WERI-Rb-1 (cell line): ENCODE measurements around the gene CCDC6.

ENCODE experiments used
- DNase-seq: peaks from one replicate; pipeline ENCODE4 v3.0.0-alpha.2; 2020
- H3K27ac ChIP-seq: fragments of 250-450 bp; sonication (Bioruptor Pico); 2 replicates; pipeline ENCODE4 v1.5.1; 2020; ENCODE audit warnings: mild to moderate bottlenecking, moderate library complexity
- H3K27me3 ChIP-seq: fragments of 250-450 bp; sonication (Bioruptor Pico); 2 replicates; pipeline ENCODE4 v1.5.1; 2021; ENCODE audit warnings: mild to moderate bottlenecking, low read depth, moderate library complexity; ENCODE audit not compliant: insufficient read depth, severe bottlenecking
- H3K36me3 ChIP-seq: fragments of 250-450 bp; sonication (Bioruptor Pico); 2 replicates; pipeline ENCODE4 v1.5.1; 2020; ENCODE audit warnings: mild to moderate bottlenecking, moderate library complexity
- H3K4me3 ChIP-seq: 2 replicates; pipeline ENCODE4 v1.5.1; 2011; ENCODE audit warnings: low read depth, mild to moderate bottlenecking, control low read depth, low read length
- H3K9me3 ChIP-seq: fragments of 250-450 bp; sonication (Bioruptor Pico); 2 replicates; pipeline ENCODE4 v1.5.1; 2021; ENCODE audit warnings: mild to moderate bottlenecking, moderate library complexity; ENCODE audit not compliant: severe bottlenecking
- TF ChIP-seq, protein P1 (sequence below): IDR thresholded peaks from 2 replicates; pipeline ENCODE4 v1.5.1; 2011; ENCODE audit warnings: low read depth, mild to moderate bottlenecking, control low read depth, inconsistent platforms, low read length

The CCDC6 gene

DNA sequence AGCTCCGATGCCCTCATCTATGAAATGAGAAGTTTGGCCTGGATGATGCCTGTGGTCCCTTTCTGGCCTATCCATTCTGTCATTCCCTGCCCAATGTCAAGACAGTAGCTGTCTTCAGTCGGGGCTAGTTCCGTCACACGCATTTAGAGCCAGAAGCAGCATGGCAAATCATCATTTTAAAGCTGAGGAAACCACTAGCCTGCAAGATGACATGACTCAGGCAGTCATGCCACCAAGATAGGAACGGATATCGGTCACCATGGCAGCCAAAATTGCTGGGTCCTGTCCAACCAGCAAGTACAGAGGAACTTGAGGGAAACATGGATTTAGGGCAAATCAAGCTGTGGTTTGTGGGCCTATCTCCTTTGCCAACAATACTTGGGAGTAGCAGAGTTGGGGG is 88.6 kb downstream of the CCDC6 start:
- Histone ChIP-seq H3K27me3 (no peaks in the 10 kb centered on the region), H3K27ac (no peak overlapping the region), H3K36me3 (peaks cover 30% of the 10 kb centered on the region), H3K9me3 (peaks cover 2% of the 10 kb centered on the region), H3K4me3 (no peak overlapping the region)
- TF ChIP-seq, protein P1, sequence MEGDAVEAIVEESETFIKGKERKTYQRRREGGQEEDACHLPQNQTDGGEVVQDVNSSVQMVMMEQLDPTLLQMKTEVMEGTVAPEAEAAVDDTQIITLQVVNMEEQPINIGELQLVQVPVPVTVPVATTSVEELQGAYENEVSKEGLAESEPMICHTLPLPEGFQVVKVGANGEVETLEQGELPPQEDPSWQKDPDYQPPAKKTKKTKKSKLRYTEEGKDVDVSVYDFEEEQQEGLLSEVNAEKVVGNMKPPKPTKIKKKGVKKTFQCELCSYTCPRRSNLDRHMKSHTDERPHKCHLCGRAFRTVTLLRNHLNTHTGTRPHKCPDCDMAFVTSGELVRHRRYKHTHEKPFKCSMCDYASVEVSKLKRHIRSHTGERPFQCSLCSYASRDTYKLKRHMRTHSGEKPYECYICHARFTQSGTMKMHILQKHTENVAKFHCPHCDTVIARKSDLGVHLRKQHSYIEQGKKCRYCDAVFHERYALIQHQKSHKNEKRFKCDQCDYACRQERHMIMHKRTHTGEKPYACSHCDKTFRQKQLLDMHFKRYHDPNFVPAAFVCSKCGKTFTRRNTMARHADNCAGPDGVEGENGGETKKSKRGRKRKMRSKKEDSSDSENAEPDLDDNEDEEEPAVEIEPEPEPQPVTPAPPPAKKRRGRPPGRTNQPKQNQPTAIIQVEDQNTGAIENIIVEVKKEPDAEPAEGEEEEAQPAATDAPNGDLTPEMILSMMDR: no peak
- DNase-seq: no peak

DNA sequence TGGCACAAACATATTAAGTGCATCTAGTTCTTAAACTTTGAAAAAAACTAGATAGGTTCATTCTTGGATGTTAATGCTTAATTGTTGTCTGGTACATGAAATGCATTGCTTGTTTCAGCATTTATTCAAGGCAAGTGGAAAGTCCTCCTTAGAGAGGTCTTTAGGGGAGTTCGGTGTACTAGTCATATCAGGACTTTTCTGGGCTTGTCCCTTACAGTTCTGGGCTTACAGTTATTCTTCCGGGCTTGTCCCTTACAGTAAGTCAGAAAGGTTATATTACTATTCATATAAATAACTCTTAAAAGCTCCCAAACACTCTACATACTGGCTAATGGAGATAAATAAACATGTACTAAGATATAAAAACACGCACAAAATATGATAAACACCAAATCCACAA is 91.5 kb downstream of the CCDC6 start:
- TF ChIP-seq, protein P1: no peak
- no peaks in the 10 kb centered on the region for H3K27me3 ChIP-seq
- no peak overlapping the region for H3K27ac ChIP-seq
- DNase-seq: no peak
- peaks cover 53% of the 10 kb centered on the region for H3K36me3 ChIP-seq
- H3K4me3 ChIP-seq: no peak overlapping the region
- peaks cover 14% of the 10 kb centered on the region for H3K9me3 ChIP-seq

DNA sequence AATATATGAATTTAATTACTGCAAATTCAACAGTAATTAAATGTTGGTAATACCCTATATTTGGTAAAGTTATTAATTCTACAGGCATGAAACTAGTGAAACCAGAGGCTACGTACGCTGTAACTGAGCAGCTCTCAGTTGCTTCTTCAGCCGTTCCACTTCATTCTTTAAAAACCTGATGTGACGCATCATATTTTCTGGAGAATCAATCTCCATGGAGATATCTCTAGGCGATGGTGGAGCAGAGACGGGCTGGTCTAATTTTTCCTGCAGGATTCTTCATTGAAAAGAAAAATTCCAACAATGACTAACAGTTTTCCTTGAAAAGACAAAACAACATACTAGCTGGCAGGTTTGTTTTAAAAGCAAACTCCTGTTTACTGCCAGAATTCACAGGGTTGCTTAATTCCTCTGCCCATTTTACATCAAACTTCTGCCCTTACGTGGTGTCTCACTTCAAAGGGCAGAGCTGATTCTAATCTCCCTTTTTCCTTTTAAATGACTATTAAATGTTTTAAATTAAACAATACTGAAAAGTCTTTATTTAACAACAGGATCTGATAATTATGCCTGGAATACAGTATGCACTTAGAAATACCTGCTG is 93.7 kb downstream of the CCDC6 start:
- peaks cover 14% of the 10 kb centered on the region for H3K9me3 ChIP-seq
- no peak overlapping the region for H3K27ac ChIP-seq
- H3K36me3 ChIP-seq: peaks cover 64% of the 10 kb centered on the region
- TF ChIP-seq, protein P1: no peak
- H3K4me3 ChIP-seq: no peak overlapping the region
- H3K27me3 ChIP-seq: no peaks in the 10 kb centered on the region
- DNase-seq: no peak

DNA sequence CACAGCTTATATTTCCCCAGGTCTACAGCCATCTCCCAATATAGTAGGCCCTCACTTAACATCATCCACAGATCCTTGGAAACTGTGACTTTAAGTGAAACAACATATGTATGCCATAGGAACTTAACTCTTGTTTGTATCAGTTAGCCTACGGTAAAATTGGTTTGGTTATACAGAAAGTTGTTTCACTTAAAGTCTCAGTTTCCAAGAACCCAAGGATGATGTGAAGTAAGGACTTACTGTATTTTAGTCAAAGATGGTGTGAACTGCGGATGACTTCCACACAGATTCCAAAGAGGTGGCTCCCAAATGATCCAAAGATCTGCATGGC is 96.7 kb downstream of the CCDC6 start:
- H3K9me3 ChIP-seq: peaks cover 14% of the 10 kb centered on the region
- TF ChIP-seq, protein P1: no peak
- no peak overlapping the region for H3K4me3 ChIP-seq
- peaks cover 82% of the 10 kb centered on the region for H3K36me3 ChIP-seq
- H3K27ac ChIP-seq: no peak overlapping the region
- no peaks in the 10 kb centered on the region for H3K27me3 ChIP-seq
- DNase-seq: no peak

DNA sequence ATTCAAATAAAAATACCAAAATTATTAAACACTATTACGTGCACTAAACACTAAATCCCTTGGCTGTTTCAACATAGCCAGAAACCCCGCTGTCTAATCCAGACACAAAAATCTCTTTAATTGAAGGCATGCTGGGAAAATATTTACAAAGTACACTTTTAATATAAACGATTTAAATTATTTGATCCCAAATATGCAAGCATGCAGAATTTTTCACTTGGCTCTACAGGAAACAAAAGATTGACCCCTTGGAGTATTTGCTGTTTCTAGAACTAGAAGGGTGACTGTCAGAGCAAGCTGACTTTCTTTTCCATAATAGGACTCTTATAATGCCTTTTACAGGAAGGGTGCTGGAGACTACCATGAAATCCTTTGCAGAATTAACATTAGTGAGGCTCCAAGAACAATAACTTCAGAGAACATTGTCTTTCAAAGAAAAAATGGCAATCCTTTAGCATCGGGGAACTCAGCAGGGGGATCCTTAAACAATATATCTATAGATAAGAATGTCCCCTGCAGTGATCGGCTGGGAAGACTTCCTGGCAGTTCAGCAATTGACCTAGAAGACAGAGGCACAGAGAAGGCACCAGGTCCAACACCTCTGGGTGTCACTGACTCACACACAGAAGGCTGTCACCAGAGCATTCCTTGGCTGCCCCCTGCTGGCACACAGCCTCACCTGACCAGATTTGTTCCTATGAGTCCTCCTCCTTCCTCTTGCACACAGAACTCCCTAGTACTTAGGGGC is 97.3 kb downstream of the CCDC6 start:
- H3K27me3 ChIP-seq: no peaks in the 10 kb centered on the region
- H3K27ac ChIP-seq: no peak overlapping the region
- peaks cover 83% of the 10 kb centered on the region for H3K36me3 ChIP-seq
- peak; percentile 87 for DNase-seq
- peaks cover 14% of the 10 kb centered on the region for H3K9me3 ChIP-seq
- TF ChIP-seq, protein P1: peak; percentile 96
- no peak overlapping the region for H3K4me3 ChIP-seq
